Adipose tissue (tissue), 3 donors: Measurements from ENCODE around the gene GPR21. TPM values are rescaled to one million over a fixed set of nuclear protein-coding genes. Genes with fewer than 3 reads are reported as not detected.

Experiments used
- H3K27ac ChIP-seq: one replicate; pipeline ENCODE4 v1.5.1; 2013; ENCODE audit warnings: low read depth, low read length
- WGBS, 3 donors: extraction: QIAGEN DNeasy Blood & Tissue Kit; methylation state at CpG; one replicate each; pipeline ENCODE4 v1.1.7; 2013; 5-methylcytosine and 5-hydroxymethylcytosine counted together
- polyA plus RNA-seq, 3 donors: library from polyadenylated mRNA; stranded (reverse); fragments of 200-250 nt; gene quantifications; one replicate each; pipeline ENCODE4 v1.2.3, GENCODE V29; 2013
- donor health status: healthy with polysubstance abuse.
- donor health status: Bipolar disorder and iron deficiency.
- donor health status: healthy.

Gene GPR21
- polyA plus RNA-seq, 3 donors: 0.07 to 0.37 TPM; not detected in 1

DNA sequence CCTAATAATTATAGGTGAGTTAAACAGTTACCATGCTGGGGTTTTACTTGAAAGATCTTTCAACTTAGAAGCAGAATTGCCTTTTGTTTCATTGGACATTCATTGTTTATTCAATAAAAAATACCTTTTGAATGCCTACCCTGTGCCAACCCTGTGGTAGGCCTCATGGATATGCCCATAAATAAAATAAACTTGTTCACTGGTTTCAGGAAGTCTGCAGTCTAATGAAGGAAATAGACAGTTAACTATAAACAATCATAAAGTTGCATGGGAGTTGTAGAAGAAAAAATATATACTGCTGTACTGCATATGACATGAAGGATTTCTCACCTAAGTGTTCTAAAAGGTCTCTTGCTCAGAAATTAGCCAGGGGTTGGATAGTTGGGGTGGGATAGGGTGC is 5.3 kb upstream of the GPR21 start:
- no peak overlapping the region for H3K27ac ChIP-seq

DNA sequence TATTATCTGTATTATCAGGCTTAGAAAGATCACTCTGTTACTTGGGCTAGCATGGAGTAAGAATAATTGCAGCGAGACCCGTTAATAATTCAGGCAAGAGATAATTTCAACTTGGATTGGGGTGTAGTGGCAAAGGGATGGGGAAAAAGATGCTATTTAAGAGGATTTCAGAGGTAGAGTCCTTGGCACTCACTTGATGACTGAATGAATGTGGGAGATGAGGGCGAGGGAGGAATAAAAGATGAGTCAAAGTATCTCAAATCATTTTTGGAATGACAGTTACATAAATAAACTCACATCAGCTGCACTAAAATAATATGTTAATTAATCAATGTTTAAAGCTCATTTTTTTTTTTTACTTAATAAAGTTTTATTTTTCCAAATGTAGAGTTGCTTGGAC is 4.5 kb upstream of the GPR21 start:
- no peak overlapping the region for H3K27ac ChIP-seq
- 96 to 100% (median 97%) methylated on average over 3 of the region's 3 CpGs for WGBS, 3 donors

DNA sequence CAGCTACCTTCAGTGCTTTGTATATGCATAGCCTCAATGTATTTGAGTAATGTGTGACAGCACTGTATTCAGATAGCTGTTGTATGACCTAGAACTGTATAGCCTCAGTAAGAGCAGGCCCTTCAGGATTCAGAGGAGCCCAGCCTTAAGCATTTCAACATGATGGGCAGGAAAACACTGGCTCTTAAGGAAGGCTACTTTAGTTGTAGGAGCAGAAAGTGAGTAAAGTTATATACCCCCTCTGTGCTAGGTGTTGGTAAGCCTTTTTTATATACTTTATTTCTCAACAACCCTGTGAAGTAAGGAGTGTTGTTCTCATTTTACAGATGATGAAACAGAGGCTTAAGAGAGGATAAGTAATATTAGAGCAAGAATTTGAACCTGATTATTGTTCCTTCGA is 1.5 kb upstream of the GPR21 start:
- 77 to 82% (median 78%) methylated on average over 1 of the region's 1 CpG for WGBS, 3 donors

DNA sequence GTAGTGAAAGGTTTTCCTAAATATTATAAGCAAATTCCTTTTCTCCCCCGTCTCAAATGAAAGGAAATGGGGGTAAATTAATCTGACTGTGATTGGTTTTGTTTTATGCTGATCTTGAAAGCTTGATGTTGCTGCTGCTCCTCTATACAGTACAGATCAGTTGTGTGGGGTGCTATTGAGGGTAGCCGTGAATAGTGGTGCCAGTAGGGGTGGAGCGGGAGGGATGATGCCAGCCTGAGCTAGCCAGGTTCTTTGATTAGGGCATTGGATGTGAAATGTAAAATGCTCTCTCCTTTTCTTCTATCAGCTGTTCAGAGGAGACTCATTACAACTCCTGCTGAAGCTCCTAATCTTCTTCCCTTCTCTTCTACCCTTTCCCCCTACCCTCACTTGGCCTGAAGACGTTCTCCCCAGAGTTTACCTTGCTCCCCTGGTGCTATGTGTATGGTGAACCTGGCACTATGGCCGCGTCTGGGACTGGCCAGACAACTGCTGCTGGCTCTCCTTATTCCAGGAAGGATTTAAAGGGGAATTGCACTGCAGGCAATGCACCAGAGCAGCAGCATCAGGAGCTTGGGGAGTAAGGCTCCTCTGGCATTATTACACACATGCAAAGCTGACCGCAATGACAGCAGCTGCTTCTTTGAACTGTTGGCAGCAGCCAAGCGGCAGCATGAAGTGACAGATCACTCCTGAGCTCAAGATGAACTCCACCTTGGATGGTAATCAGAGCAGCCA is 566 bp downstream of the GPR21 start:
- 44 to 80% (median 58%) methylated on average over 8 of the region's 8 CpGs for WGBS, 3 donors
- H3K27ac ChIP-seq: no peak overlapping the region

More for the DNA sequence above, 1.5 kb upstream of the GPR21 start:
- no peak overlapping the region for H3K27ac ChIP-seq

DNA sequence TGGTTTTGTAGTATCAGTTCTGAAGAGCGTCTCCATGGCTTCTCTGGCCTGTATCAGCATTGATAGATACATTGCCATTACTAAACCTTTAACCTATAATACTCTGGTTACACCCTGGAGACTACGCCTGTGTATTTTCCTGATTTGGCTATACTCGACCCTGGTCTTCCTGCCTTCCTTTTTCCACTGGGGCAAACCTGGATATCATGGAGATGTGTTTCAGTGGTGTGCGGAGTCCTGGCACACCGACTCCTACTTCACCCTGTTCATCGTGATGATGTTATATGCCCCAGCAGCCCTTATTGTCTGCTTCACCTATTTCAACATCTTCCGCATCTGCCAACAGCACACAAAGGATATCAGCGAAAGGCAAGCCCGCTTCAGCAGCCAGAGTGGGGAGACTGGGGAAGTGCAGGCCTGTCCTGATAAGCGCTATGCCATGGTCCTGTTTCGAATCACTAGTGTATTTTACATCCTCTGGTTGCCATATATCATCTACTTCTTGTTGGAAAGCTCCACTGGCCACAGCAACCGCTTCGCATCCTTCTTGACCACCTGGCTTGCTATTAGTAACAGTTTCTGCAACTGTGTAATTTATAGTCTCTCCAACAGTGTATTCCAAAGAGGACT is 1.5 kb downstream of the GPR21 start:
- H3K27ac ChIP-seq: no peak overlapping the region
- WGBS, 3 donors: 50 to 85% (median 52%) methylated on average over 13 of the region's 13 CpGs

DNA sequence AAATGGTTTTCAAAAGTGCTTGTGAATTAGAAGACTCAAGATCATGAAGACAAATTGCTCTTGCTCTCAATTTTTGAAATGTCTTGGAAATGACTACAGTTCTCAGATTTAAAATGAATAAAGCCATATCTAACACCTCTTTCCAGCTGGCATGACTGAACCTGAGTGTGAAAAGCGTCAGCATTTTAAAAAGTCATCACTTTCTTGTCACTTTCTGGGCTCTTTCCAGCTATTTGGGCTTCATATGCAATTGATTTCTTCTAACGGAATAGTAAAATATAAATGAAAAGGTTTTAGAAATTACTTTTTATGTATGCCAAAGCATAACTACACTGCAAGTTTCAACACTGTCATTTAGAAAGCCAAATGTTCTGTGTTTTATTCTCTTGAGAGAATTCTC is 2.3 kb downstream of the GPR21 start:
- 49 to 74% (median 52%) methylated on average over 2 of the region's 2 CpGs for WGBS, 3 donors
- no peak overlapping the region for H3K27ac ChIP-seq

DNA sequence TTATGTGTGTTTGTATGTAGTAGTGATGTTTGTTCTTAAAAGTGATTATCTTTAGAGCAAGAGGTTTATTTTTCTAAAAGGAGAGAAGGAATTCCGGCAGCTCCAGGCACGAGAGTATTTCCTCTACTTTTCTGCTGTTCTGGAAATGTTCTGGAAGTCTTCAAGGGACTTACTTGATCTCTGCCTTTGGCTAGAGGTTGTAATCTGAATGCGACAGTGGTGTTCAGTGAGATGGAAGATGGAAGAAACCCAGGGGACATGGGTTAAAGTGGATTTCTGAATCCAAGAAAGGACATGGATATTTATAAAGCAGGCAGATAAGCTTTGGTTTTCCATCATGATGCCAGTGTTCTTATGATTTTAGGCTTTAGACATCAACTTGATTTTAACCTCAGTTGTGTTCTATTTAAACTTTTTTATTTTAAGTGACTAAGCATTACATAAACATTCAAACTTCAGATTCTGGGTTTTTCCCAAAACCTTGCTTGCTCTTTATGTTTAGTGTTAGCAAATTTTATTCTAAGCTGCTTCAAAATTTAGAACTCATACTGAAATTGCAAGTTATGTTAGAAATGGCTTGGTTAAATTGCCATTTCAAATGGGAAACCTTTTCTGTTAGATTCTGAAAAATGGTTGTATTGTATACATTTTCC is 3.6 kb downstream of the GPR21 start:
- H3K27ac ChIP-seq: no peak overlapping the region
- WGBS, 3 donors: 22 to 73% (median 35%) methylated on average over 3 of the region's 3 CpGs

DNA sequence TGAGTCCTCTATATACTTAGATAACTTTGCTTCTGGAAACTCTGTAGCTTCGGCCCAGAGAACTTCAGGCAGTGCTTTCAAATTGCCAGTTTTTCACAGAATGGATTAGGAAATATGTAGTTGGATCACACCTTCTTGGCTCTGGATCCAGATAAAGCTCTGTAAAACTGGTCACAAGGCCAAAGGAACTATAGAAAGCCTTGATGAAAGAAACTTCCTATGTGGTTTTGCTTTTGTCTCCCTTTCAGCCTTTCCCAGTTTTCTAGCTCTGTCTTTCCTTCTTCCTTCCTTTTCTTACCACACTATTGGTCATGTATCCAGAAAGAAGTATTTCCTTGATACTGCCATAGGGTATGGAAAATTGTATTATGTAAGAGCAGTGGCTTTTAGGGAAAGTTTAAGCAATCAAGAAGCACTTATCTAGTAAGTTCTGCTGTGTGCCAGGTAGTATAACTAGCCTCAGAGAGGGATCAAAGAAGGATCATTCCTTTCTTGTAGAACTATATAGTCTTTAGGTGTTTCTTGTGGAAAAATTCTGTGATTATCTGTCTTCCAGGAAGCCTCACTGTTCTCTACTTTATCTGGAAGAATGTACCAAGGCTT is 6.3 kb downstream of the GPR21 start:
- no peak overlapping the region for H3K27ac ChIP-seq
- WGBS, 3 donors: 50 to 75% (median 56%) methylated on average over 1 of the region's 1 CpG

DNA sequence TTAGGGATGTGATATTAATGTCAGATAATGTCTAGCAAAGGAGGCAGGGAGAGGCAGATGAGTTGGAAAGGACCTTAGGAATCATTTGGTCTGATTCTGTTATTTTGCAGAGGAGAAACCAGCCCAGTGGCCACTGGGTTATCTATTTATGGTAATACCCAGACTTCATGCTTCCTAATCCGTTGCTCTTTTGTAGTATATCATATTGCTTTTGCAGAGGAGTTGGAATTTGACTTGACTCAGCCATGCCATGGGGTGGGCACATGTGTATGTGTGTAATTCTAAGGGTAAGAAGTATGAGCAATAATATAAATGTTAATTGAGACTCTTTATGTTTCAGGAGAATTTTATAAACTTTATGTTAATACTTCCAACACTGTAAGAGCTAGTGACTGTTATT is 7.3 kb downstream of the GPR21 start:
- 57 to 84% (median 71%) methylated on average over 1 of the region's 1 CpG for WGBS, 3 donors
- H3K27ac ChIP-seq: no peak overlapping the region

DNA sequence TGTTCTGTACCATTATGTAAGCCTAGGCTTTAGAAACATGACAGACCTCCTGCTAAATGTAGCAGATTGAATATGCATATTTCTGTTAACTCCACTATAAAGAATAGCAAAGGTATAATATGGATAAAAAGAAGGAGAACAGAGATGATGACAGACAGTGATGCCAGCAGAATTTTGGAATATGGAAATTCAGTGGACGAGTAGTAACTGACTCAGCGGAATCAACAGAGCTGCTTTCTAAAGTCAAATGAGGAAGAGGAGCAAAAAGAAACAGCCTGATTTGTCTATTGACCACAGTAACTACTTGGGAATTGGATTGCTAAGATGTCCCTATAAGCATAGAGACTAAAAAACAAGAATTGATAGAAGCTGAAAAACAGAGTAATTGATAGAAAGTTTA is 8.0 kb downstream of the GPR21 start:
- 68 to 95% (median 78%) methylated on average over 2 of the region's 2 CpGs for WGBS, 3 donors
- no peak overlapping the region for H3K27ac ChIP-seq

DNA sequence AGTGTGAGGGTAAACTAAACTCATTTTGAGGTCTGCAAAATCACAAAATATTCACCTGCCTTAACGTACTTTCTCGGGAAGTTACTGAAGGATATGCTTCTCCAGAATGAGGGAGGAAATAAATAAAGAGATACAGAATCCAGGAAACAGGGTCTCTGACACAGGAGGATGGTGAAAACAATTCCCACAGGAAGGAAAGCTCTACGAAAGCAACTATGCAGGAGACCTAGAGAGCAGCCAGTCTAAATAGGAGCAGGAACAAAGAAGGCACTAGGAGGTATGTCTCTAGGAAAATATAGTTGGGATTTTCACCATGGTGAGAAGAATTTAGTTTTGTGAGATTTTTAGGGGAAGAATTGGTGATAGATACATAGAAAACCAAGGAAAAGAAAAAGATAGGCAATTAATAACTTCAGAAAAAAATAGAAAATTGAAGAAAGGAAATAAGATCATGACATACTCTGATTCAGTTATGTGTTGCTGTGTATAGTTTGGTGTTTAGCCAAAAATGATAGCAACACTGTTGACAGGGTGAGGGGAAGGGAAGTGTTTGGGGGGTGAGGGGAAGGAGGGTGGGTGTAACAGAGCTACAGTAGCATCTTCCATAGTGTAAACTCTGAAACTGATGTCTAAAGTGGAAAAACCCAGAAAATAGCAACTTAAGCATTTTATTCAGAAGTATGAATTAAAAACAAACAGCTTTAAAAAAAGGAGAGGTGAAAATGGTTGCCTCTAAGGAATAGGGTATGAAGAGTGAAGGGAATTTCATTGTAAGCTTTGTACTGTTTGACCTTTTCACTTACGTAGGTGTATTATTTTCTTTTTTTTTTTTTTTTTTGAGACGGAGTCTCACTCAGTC is 9.8 kb downstream of the GPR21 start:
- WGBS, 3 donors: 78 to 90% (median 86%) methylated on average over 4 to 5 of the region's 5 CpGs
- H3K27ac ChIP-seq: no peak overlapping the region

DNA sequence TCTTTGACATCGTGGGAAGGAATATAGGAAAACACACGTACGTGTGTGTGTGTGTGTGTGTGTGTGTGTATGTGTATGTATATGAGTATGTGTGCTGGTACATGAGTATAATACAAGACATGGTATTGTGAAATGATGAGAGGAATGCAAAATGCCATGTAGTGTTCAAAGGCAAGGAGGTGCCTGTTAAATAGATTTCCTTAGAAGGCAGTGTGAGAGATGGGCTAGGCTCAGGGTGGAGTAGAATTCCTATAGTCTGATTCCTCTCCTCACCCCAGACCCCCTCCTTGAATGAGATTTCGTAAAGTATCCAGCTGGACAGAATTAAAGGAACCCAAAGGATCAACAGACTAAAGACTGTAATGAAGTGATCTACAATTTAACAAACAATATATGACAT is 11.1 kb downstream of the GPR21 start:
- 64 to 84% (median 71%) methylated on average over 4 of the region's 4 CpGs for WGBS, 3 donors
- H3K27ac ChIP-seq: no peak overlapping the region

DNA sequence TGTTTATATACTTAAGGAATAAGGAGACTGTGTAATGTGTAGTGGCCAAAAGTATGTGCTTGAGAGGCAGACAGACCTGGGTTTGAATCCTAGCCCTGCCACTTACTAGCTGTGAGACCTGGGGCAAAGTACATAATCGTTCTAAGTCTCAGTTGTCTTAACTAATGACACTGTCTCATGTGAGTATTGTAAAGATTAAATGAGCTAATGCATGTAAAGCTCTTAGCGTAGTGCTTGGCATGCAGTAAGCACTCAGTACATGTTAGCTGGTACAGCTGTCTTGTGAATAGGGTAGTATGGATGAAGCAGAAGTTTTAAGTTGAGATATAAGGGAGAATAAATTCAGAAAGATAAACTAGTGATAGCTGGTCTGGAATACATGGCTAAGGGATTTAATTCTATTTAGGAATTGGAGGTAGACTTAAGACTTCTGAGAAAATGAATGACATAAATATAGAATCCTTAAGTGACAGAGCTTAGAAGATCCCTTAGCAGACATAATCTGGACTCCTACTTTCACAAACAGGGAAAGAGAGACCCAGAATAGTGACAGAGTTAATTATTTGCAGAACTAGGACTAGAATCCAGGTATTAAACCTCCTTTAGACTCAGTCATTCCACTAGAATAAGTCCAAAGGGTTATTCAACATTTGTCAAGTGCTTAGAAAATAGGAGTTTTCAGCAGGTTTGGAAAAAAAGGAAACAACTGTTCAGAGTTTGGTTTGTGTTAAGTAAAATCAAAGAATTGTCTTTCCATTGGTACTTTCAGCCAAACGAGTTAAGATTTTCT is 13.1 kb downstream of the GPR21 start:
- 73 to 84% (median 75%) methylated on average over 3 of the region's 3 CpGs for WGBS, 3 donors
- no peak overlapping the region for H3K27ac ChIP-seq

DNA sequence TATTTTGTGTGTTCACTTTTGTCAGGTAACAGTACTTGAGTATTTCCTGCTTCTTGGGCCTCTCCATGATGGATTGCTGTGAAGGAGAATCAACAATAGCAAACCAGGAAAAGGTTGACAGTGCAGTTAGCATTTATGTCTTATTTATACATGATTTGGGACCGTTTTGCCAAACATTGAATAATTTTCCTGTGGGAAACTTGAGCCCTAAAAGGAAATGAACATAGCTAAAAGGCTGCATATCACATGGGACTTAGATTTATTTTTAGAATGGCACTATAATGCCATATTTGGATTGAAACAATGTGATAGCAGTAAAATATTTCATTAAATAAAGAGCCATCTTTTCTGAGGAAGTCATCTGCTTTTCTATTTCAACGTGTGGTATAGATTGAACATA is 15.3 kb downstream of the GPR21 start:
- WGBS, 3 donors: 22 to 46% (median 27%) methylated on average over 2 of the region's 2 CpGs
- no peak overlapping the region for H3K27ac ChIP-seq

DNA sequence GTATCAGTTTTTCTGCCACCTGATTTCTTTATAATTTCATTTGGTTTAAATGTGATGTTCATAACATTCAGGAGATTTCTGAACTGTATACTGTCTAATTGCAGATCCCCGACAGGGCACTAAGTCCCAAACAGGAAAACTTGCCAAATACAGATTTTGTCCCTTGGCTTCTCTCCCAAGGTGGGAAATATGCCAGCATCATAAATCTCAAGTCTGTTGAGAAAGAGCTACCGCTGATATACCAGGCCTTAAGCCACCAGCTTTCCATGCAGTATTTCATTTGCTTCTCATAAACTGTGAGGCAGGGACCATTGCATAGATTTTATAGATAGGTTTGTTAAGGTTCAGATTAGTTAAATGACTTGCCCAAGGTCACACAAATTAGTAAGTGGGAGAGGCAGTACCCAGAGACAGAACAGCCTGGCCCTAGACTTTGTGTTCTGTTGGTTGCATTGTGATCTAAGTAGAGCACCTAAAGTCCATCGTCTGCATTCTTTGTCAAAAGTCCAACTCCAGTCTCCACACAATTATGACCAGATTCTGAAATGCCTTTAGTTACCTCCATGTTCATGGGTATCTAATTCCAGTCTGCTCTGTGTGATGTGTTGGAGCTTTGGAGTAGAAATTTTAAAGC is 16.2 kb downstream of the GPR21 start:
- no peak overlapping the region for H3K27ac ChIP-seq
- WGBS, 3 donors: 25 to 29% (median 26%) methylated on average over 3 of the region's 3 CpGs

DNA sequence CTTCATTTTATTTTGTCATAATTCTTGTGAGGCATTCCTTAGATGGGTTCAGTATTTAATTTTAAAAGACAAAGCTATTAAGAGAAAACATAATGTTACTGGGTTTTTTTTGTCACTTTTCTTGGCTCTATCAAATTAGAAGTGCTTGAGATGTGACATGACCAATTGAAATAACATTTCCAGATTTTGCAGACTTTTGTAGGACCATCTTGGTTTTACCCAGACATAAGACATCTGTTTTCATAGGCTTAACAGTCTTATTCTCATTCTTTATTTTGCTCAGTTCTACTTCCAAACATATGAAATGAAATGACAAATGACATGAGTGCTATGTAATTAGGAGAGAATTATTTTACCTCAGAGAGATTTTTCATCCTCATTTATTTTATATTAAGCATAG is 19.6 kb downstream of the GPR21 start:
- no peak overlapping the region for H3K27ac ChIP-seq

DNA sequence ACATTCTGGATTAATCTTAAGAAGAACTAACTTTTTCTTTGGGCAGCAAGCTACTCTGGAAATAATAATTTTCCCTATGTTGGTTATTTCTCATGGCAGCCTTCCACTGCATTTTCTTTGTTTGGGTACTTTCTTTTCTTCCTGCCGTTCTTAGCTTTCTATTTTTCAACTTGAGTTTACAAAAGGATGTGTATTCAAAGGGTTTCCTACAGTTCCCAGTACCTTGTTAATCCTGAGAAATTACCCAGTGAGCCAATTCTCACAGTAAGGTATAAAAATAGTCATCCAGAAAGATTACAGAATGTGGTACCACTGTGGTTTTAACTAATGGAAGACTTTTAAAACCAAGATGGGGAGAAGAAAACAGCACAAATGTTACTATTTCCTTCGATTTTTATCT is 20.2 kb downstream of the GPR21 start:
- 30 to 53% (median 37%) methylated on average over 2 of the region's 2 CpGs for WGBS, 3 donors
- no peak overlapping the region for H3K27ac ChIP-seq
